Activated CD4-positive, CD25-positive, alpha-beta regulatory T cell treated with anti-CD3 and anti-CD28 coated beads, Interleukin-2, amount 50 U/mL, for 16 hours (primary cell): ENCODE data around the gene TRIM28.

Source experiments
- DNase-seq: peaks from one replicate; pipeline ENCODE4 v3.0.0-alpha.2; 2020; ENCODE audit warnings: low read depth, low spot score

Gene TRIM28

GRCh38 chr19:58560007-58560887, 16.4 kb downstream of the TRIM28 start:
- DNase-seq, result no peak

GRCh38 chr19:58560921-58561320, 17.1 kb downstream of the TRIM28 start:
- no peak for DNase-seq

GRCh38 chr19:58561373-58562121, 17.7 kb downstream of the TRIM28 start:
- DNase-seq, result no peak

GRCh38 chr19:58562122-58563033, 18.5 kb downstream of the TRIM28 start:
- DNase-seq, result no peak

- DNase-seq, result no peak
Measured at GRCh38 chr19:58563034-58563573, 19.2 kb downstream of the TRIM28 start.

- no peak for DNase-seq
Measured at GRCh38 chr19:58563823-58564222, 20.0 kb downstream of the TRIM28 start.

- no peak for DNase-seq
Measured at GRCh38 chr19:58566989-58567388, 23.1 kb downstream of the TRIM28 start.

GRCh38 chr19:58568453-58569130, 24.7 kb downstream of the TRIM28 start:
- DNase-seq, result no peak

- no peak for DNase-seq
Measured at GRCh38 chr19:58569191-58569942, 25.5 kb downstream of the TRIM28 start.

- no peak for DNase-seq
Measured at GRCh38 chr19:58569943-58570670, 26.2 kb downstream of the TRIM28 start.

- DNase-seq, result no peak
Measured at GRCh38 chr19:58570770-58571574, 27.1 kb downstream of the TRIM28 start.

GRCh38 chr19:58571575-58571947, 27.7 kb downstream of the TRIM28 start:
- DNase-seq, result no peak

- no peak for DNase-seq
Measured at GRCh38 chr19:58572026-58572817, 28.4 kb downstream of the TRIM28 start.

- DNase-seq, result peak; percentile 100
Measured at GRCh38 chr19:58572818-58573657, 29.2 kb downstream of the TRIM28 start, which contains the start of gene MZF1. TSS of gene MZF1 (minus strand) at chr19:58573335. CDS start at chr19:58571389, 1,946 bp downstream.

- DNase-seq, result no peak
Measured at GRCh38 chr19:58573658-58574164, 29.8 kb downstream of the TRIM28 start.

- peak; percentile 57 for DNase-seq
Measured at GRCh38 chr19:58575183-58576041, 31.5 kb downstream of the TRIM28 start.
